Measurements from ENCODE around the gene VDR.
A peak's percentile ranks its signal among the peaks of the same experiment; 100 is the strongest.
"Not testable (repeated sequence)": the region's sequence is repeated elsewhere in the genome, so short reads cannot be mapped to it uniquely, and the experiment has no call there.

Gene VDR

DNA sequence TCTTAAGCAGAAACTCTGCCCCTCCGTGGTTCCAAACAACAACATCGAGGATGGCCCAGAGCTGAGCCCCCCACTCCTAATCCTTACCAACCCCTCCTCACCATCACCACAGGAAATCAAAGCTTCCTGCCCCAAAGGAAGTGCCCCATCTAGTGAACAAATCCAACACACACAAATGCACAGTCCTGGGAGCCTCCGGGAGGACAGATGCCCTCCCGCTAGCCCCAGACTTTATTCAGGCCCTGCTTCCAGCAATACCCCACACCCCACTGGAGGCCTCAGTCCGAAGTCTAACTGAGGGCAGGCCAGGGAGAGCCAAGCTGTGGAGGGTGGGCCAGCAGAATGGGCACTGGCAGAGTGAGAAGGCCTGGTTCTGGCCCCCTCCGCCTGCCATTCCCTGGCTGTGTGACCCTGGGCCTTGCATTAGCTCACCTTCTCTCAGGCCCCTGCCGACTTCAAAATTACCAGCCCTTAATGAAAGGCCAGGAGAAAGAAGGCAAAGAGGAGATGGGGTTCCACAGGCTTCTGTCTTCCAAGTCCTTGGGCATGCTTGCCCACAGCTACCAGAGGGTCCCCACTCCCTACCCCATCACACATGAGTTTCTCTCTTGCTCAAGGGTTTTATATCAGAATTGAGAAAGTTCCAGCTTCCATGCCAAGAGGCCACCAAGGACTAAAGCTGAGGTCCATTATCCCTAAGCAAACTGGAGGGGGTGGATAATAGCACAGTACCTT is 87.4 kb downstream of the VDR start:
- TF ChIP-seq SPI1 (IDR thresholded peaks at IDR 0.05; ENCODE audit: low read depth, low read length) (no peak), TAF1 (IDR thresholded peaks at IDR 0.05; ENCODE audit: low read depth, low read length) (no peak), POLR2AphosphoS5 (IDR thresholded peaks at IDR 0.05; ENCODE audit: low read depth, low read length) (no peak), PAX5 (IDR thresholded peaks at IDR 0.05; ENCODE audit: insufficient read depth, low read length, severe bottlenecking) (no peak), POLR2A (IDR thresholded peaks at IDR 0.05; ENCODE audit: low read depth, low read length) (no peak), POU2F2 (IDR thresholded peaks at IDR 0.05; ENCODE audit: low read depth, low read length) (no peak)
- DNase-seq (ENCODE audit: insufficient read length, low spot score) (no peak), FAIRE-seq (no peak)

GRCh38 chr12:47816403-47817271 is 88.2 kb downstream of the VDR start:
- DNase-seq (ENCODE audit: insufficient read length, low spot score) (no peak), FAIRE-seq (no peak)
- no peak for TF ChIP-seq TAF1 (IDR thresholded peaks at IDR 0.05; ENCODE audit: low read depth, low read length)
- TF ChIP-seq POLR2AphosphoS5 (IDR thresholded peaks at IDR 0.05; ENCODE audit: low read depth, low read length), result no peak
- TF ChIP-seq POLR2A (IDR thresholded peaks at IDR 0.05; ENCODE audit: low read depth, low read length), result no peak
- TF ChIP-seq POU2F2 (IDR thresholded peaks at IDR 0.05; ENCODE audit: low read depth, low read length), result no peak
- TF ChIP-seq SPI1 (IDR thresholded peaks at IDR 0.05; ENCODE audit: low read depth, low read length), result no peak
- no peak for TF ChIP-seq PAX5 (IDR thresholded peaks at IDR 0.05; ENCODE audit: insufficient read depth, low read length, severe bottlenecking)

DNA sequence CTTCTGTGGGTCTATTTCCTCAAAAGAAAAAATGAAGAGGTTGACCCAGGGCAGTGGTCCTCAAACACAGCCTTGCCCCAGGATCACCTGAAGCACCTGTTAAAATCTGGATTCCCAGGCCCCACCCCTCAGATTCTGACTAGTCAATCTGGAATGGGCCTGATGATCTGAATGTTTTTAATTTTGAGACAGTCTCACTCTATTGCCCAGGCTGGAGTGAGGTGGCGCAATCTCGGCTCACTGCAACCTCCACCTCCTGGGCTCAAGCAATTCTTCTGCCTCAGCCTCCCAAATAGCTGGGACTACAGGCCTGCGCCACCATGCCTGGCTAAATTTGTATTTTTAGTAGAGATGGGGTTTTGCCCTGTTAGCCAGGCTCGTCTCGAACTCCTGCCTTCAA is 89.3 kb downstream of the VDR start:
- not testable (repeated sequence) for DNase-seq (ENCODE audit: insufficient read length, low spot score); FAIRE-seq

GRCh38 chr12:47814539-47815170 is 90.1 kb downstream of the VDR start:
- FAIRE-seq (peak; percentile 63), DNase-seq (ENCODE audit: insufficient read length, low spot score) (no peak)
- no peak for TF ChIP-seq POLR2AphosphoS5 (IDR thresholded peaks at IDR 0.05; ENCODE audit: low read depth, low read length)
- no peak for TF ChIP-seq POU2F2 (IDR thresholded peaks at IDR 0.05; ENCODE audit: low read depth, low read length)
- TF ChIP-seq TAF1 (IDR thresholded peaks at IDR 0.05; ENCODE audit: low read depth, low read length), result no peak
- TF ChIP-seq SPI1 (IDR thresholded peaks at IDR 0.05; ENCODE audit: low read depth, low read length), result no peak
- no peak for TF ChIP-seq PAX5 (IDR thresholded peaks at IDR 0.05; ENCODE audit: insufficient read depth, low read length, severe bottlenecking)
- no peak for TF ChIP-seq POLR2A (IDR thresholded peaks at IDR 0.05; ENCODE audit: low read depth, low read length)

DNA sequence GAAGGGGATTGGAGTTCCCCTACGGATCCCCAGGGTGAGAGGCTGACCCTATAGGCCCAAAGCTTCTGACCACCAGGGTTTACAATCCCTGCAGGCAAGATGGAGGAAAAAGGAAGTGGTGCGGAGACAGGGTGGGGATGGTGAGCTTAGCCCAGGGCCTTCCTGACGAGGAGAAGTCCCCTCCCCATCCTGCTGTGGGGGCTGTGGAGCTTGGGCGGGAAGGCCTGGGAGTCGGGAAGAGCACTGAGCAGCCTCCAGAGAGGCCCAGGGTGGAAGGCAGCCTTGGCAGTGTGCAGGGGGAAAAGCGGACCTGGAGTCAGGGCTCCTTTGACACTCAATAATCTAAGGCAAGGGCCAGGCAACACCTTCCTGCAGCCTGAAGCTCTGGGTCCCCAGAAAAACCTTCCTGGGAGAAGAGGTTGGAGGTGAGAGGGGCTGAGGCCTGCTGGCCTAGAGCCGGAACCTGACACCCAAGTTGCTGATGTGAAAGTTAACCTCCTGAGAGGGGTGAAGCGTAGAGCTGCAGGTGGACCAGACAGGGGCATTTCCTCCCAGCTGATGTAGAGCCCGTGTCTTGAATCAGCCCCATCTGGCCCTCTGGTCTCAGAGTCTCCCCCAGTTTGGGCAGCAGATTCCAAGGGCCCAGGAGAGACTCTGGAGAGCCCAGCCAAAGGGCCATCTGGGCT is 91.1 kb downstream of the VDR start:
- DNase-seq (ENCODE audit: insufficient read length, low spot score) (no peak), FAIRE-seq (peak; percentile 66)
- TF ChIP-seq POU2F2 (IDR thresholded peaks at IDR 0.05; ENCODE audit: low read depth, low read length) (0 out of 2 replicates have a peak, but pooled peaks have one; percentile 6), POLR2A (IDR thresholded peaks at IDR 0.05; ENCODE audit: low read depth, low read length) (no peak), SPI1 (IDR thresholded peaks at IDR 0.05; ENCODE audit: low read depth, low read length) (peak; percentile 71)

DNA sequence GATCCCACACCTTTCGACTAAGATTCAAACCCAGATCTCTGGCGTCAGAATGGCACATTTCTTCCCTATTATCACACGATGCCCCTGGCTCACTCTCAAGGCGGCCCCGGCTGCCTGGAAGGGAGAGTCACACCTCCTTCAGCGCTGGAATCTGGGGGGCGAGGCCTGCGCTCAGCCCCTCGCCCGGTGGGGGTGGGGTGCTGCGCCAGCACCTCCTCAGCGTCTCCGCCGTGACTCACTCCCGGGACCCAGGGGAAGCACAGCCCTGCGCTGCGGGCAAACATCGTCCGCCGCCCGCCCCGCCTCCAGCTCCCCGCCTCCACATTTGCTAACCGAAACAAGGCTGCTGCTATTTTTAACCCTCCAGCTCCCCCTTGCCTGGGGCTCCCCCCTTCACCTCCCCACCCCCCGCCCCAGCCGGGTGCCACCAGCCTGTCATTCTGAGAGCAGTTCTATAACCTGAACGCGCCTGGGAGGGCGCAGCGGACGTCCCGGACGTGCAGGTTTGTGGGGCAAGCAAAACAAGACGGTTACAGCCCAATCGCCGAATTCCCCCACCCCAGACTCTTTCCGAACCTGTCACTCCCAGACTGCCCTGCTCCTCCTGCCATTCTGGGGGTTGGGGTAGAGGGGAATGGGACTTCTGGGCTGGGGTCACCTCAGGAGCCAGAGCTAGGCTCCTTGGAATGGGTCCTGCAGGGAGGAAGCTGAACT is 91.8 kb downstream of the VDR start:
- DNase-seq (ENCODE audit: insufficient read length, low spot score) (peak; percentile 89), FAIRE-seq (peak; percentile 85)
- TF ChIP-seq PAX5 (IDR thresholded peaks at IDR 0.05; ENCODE audit: insufficient read depth, low read length, severe bottlenecking), result peak; percentile 31
- no peak for TF ChIP-seq SPI1 (IDR thresholded peaks at IDR 0.05; ENCODE audit: low read depth, low read length)
- TF ChIP-seq TAF1 (IDR thresholded peaks at IDR 0.05; ENCODE audit: low read depth, low read length), result 0 out of 2 replicates have a peak, but pooled peaks have one; percentile 22
- TF ChIP-seq POU2F2 (IDR thresholded peaks at IDR 0.05; ENCODE audit: low read depth, low read length), result peak; percentile 45; the same call in 1 of the 2 replicates
- TF ChIP-seq POLR2AphosphoS5 (IDR thresholded peaks at IDR 0.05; ENCODE audit: low read depth, low read length), result peak; percentile 18; the same call in 1 of the 2 replicates
- 0 out of 2 replicates have a peak, but pooled peaks have one; percentile 4 for TF ChIP-seq POLR2A (IDR thresholded peaks at IDR 0.05; ENCODE audit: low read depth, low read length)

DNA sequence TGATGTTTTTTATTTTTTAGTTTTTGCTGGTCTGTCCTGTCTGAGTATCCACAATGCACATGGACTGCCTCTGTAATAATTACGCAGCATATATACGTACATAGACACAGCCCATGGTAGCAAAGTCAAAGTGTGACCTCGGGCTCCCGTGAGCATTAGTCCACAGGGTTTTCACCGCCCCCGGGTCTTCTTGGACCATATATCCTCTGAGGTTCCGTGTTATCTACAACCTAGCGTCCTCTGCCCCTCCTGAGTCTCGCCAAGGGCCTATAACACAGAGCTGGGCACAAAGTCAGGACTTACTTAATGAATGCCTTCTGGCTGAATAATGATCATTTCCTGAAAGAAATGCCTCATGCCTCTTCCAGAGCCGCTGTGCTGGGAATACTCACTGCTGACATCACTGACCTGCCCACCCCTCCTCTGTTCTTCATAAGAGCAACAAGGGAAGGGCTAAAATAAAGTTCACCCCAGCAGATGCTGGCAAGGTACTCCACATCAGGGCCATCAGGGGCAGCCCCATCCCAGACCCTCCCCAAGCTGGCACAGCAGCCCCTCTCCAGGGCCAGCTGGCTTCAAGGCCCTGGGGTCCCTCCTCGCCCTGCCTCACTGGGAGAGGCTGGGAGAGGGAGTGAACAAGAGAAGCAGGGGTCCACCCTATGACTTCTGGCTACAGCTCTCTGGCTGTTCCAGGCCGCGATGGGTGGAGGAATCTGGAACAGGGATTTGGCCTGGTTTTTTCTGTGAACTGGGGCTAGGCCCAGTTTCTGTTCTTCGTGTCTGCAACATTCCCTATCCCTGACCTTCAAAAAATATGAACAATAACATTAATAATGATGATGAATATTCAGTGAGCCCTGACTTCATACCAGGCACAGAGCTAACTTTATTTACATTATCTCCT is 93.0 kb downstream of the VDR start:
- DNase-seq (ENCODE audit: insufficient read length, low spot score) (no peak), FAIRE-seq (no peak)
- TF ChIP-seq POU2F2 (IDR thresholded peaks at IDR 0.05; ENCODE audit: low read depth, low read length), result no peak
- TF ChIP-seq POLR2A (IDR thresholded peaks at IDR 0.05; ENCODE audit: low read depth, low read length), result no peak
- no peak for TF ChIP-seq TAF1 (IDR thresholded peaks at IDR 0.05; ENCODE audit: low read depth, low read length)
- no peak for TF ChIP-seq SPI1 (IDR thresholded peaks at IDR 0.05; ENCODE audit: low read depth, low read length)
- TF ChIP-seq POLR2AphosphoS5 (IDR thresholded peaks at IDR 0.05; ENCODE audit: low read depth, low read length), result no peak
- TF ChIP-seq PAX5 (IDR thresholded peaks at IDR 0.05; ENCODE audit: insufficient read depth, low read length, severe bottlenecking), result no peak

GRCh38 chr12:47811072-47811396 is 93.8 kb downstream of the VDR start:
- DNase-seq (ENCODE audit: insufficient read length, low spot score) (no peak), FAIRE-seq (no peak)
- TF ChIP-seq TAF1 (IDR thresholded peaks at IDR 0.05; ENCODE audit: low read depth, low read length) (no peak), POLR2AphosphoS5 (IDR thresholded peaks at IDR 0.05; ENCODE audit: low read depth, low read length) (no peak)

DNA sequence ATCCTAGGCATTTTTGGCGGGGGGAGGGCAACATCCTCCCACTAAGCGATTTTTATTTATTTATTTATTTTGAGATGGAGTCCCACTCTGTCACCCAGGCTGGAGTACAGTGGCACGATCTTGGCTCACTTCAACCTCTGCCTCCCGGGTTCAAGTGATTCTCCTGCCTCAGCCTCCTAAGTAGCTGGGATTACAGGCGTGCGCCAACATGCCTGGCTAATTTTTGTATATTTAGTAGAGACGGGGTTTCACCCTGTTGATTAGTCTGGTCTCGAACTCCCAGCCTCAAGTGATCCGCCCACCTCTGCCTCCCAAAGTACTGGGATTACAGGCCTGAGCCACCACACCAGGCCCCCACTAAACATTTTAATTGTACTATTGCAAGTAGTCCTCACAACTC is 95.3 kb downstream of the VDR start:
- DNase-seq (ENCODE audit: insufficient read length, low spot score); FAIRE-seq: not testable (repeated sequence)
